Stomach (tissue), 4 donors: ENCODE measurements around the gene NEO1.

ENCODE experiments used
- EP300 ChIP-seq: sonication (generic); formaldehyde crosslinking; IDR thresholded peaks from one replicate; pipeline ENCODE4 v1.6.1; 2017; ENCODE audit warnings: antibody characterized with exemption
- POLR2A ChIP-seq, 4 donors: fragments of 450-650 bp; IDR thresholded peaks; one replicate each; pipeline ENCODE4 v1.6.1; 2016; ENCODE audit warnings: antibody characterized with exemption in 4 of 4, control low read depth in 2 of 4, mild to moderate bottlenecking in 1 of 4, moderate library complexity in 1 of 4
- TF ChIP-seq, protein P1 (sequence below), 7 experiments: fragments of 450-650 bp in 4 of 7; fragments of 200-600 bp in 3 of 7; sonication (generic) in 3 of 7; IDR thresholded peaks; one replicate each; pipeline ENCODE4 v1.5.1; 2016 to 2019; ENCODE audit warnings: antibody characterized with exemption in 7 of 7, control low read depth in 2 of 7, mild to moderate bottlenecking in 1 of 7

- TF ChIP-seq, protein P1, sequence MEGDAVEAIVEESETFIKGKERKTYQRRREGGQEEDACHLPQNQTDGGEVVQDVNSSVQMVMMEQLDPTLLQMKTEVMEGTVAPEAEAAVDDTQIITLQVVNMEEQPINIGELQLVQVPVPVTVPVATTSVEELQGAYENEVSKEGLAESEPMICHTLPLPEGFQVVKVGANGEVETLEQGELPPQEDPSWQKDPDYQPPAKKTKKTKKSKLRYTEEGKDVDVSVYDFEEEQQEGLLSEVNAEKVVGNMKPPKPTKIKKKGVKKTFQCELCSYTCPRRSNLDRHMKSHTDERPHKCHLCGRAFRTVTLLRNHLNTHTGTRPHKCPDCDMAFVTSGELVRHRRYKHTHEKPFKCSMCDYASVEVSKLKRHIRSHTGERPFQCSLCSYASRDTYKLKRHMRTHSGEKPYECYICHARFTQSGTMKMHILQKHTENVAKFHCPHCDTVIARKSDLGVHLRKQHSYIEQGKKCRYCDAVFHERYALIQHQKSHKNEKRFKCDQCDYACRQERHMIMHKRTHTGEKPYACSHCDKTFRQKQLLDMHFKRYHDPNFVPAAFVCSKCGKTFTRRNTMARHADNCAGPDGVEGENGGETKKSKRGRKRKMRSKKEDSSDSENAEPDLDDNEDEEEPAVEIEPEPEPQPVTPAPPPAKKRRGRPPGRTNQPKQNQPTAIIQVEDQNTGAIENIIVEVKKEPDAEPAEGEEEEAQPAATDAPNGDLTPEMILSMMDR (IDR thresholded peaks at IDR 0.05) = no peak
- no peak for TF ChIP-seq EP300
- TF ChIP-seq POLR2A (IDR thresholded peaks at IDR 0.05) = no peak
These were observed 218.3 kb downstream of the NEO1 start for GRCh38 chr15:73270366-73271097.
